GM12873 (cell line): ENCODE measurements around the gene PHKA2.

Experiments
- CTCF ChIP-seq: IDR thresholded peaks from 2 replicates; pipeline ENCODE4 v1.5.1; 2012; ENCODE audit warnings: low read depth, mild to moderate bottlenecking, moderate library complexity, low read length, control low read depth; ENCODE audit not compliant: insufficient read depth; ENCODE audit errors: missing control alignments

The PHKA2 gene

GRCh38 chrX:18873836-18874235, 110.1 kb downstream of the PHKA2 start:
- TF ChIP-seq CTCF: no peak

GRCh38 chrX:18873189-18873791, 110.6 kb downstream of the PHKA2 start:
- no peak for TF ChIP-seq CTCF

- TF ChIP-seq CTCF: no peak
Observed at GRCh38 chrX:18872621-18873020, 111.3 kb downstream of the PHKA2 start.

- TF ChIP-seq CTCF: no peak
Observed at GRCh38 chrX:18871970-18872369, 111.9 kb downstream of the PHKA2 start.

GRCh38 chrX:18871161-18871890, 112.6 kb downstream of the PHKA2 start:
- no peak for TF ChIP-seq CTCF

- TF ChIP-seq CTCF: no peak
Observed at GRCh38 chrX:18864390-18864920, 119.5 kb downstream of the PHKA2 start.

- no peak for TF ChIP-seq CTCF
Observed at GRCh38 chrX:18861511-18861910, 122.4 kb downstream of the PHKA2 start.
